NT2/D1 (cell line): Measurements from ENCODE around the gene MTTP.

Experiments used
- DNase-seq: peaks from one replicate; pipeline ENCODE4 v3.0.0-alpha.2; 2011; ENCODE audit warnings: low read depth, low spot score
- H3K27me3 ChIP-seq: 2 replicates; pipeline ENCODE4 v1.6.0; 2011; ENCODE audit warnings: mild to moderate bottlenecking; ENCODE audit not compliant: insufficient read length, insufficient read depth
- H3K36me3 ChIP-seq: 2 replicates; pipeline ENCODE4 v1.6.1; 2011; ENCODE audit warnings: mild to moderate bottlenecking, low read length, mixed read lengths; ENCODE audit not compliant: insufficient read depth, insufficient read length
- H3K4me1 ChIP-seq: 2 replicates; pipeline ENCODE4 v1.5.1; 2011; ENCODE audit not compliant: insufficient read depth, insufficient read length
- H3K4me3 ChIP-seq: 2 replicates; pipeline ENCODE4 v1.5.1; 2011; ENCODE audit warnings: low read depth; ENCODE audit not compliant: insufficient read length
- H3K9ac ChIP-seq: 2 replicates; pipeline ENCODE4 v1.6.0; 2011; ENCODE audit warnings: low read depth; ENCODE audit not compliant: insufficient read length
- H3K9me3 ChIP-seq: 2 replicates; pipeline ENCODE4 v1.5.1; 2011; ENCODE audit warnings: mild to moderate bottlenecking, low read length; ENCODE audit not compliant: insufficient read depth
- SUZ12 ChIP-seq: IDR thresholded peaks from 2 replicates; pipeline ENCODE4 v1.6.1; 2011; ENCODE audit not compliant: insufficient read length, insufficient read depth; ENCODE audit errors: extremely low read depth
- YY1 ChIP-seq: IDR thresholded peaks from 2 replicates; pipeline ENCODE4 v1.6.1; 2011; ENCODE audit not compliant: insufficient read length, insufficient read depth
- ZNF274 ChIP-seq: IDR thresholded peaks from 2 replicates; pipeline ENCODE4 v1.6.1; 2011; ENCODE audit warnings: mild to moderate bottlenecking, low read depth, low read length

The MTTP gene

DNA sequence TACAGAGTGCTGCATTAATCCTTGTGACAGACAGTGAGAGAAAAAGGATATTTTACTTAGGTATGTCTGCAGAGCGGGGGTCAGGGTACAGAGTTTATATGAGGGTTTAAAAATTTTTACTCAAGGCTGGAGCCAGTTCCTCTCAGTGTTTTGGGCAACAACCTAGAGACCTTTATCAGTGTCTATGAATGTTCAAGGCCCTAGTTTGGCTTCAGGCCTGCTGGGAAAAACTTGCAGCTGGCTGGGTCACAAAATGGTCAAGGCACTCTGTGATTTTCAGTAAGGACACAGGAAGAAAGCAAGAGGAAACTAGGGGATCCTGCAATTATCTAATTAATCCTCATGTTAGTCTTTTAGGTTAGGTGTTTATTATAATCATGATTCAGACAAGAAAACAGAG lies 93.8 kb downstream of the MTTP start:
- TF ChIP-seq YY1: no peak
- no peak for TF ChIP-seq ZNF274
- no peak for TF ChIP-seq SUZ12
- DNase-seq: no peak
- Histone ChIP-seq H3K36me3 (no peaks in the 10 kb centered on the region), H3K4me1 (no peaks in the 10 kb centered on the region), H3K9ac (no peak overlapping the region), H3K27me3 (no peaks in the 10 kb centered on the region), H3K4me3 (no peak overlapping the region), H3K9me3 (no peaks in the 10 kb centered on the region)

DNA sequence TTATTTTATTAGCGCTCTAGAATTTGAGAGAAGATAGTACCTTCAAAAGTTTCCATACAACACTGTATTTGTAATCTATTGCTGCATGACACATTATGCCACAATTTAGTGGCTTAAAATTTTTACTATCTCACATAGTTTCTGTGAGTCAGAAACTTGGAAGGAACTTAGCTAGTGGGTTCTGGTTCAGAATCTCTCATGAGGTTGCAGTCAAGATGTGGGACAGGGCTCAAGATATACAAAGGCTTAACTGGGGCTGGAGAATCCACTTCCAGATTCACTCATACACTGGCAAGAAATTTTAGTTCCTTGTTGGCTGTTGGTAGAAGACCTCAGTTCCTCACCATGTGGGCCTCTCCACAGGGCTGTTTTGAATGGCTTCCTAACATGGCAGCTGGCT lies 94.5 kb downstream of the MTTP start:
- H3K4me3 ChIP-seq: no peak overlapping the region
- no peaks in the 10 kb centered on the region for H3K9me3 ChIP-seq
- no peak for DNase-seq
- TF ChIP-seq ZNF274 (no peak), YY1 (no peak), SUZ12 (no peak)
- no peaks in the 10 kb centered on the region for H3K36me3 ChIP-seq
- no peaks in the 10 kb centered on the region for H3K27me3 ChIP-seq
- H3K4me1 ChIP-seq: no peaks in the 10 kb centered on the region
- no peak overlapping the region for H3K9ac ChIP-seq

DNA sequence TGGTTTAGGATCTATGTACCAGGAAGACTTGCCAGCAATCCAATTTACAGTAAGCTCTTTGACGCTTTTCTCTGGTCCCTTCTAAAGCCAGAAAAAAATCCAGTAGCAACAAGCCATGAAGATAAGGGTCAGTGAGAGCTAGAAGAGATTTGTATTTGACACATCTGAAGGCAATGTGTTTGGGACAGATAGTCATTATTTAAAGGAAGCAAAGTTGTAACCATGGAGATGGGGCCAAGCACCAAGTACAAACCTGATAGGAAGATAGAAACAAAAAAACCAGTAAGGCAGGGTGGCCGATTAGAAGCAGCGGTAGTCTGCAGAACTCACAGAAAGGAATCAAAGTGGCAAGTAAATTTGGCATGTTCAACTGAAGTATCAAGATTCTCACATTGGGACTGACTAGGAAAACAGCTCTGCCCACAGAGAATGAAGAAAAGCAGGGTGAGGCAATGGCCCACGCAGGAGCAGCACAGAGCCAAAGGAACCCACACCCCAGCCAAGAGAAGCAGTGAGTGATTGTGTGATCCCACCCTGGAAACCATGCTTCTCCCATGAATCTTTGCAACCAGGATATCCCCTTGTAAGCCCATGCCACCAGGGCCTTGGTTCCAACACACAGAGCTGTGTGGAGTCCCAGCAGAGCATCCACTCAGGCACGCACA lies 95.9 kb downstream of the MTTP start:
- Histone ChIP-seq H3K9me3 (no peaks in the 10 kb centered on the region), H3K27me3 (no peaks in the 10 kb centered on the region), H3K4me1 (no peaks in the 10 kb centered on the region), H3K4me3 (no peak overlapping the region), H3K36me3 (no peaks in the 10 kb centered on the region), H3K9ac (no peak overlapping the region)
- TF ChIP-seq ZNF274 (no peak), SUZ12 (no peak), YY1 (no peak)
- no peak for DNase-seq
